RCC 7860 (cell line): ENCODE measurements around the gene RNF213.

ENCODE experiments used
- DNase-seq: peaks from one replicate; pipeline ENCODE4 v3.0.0-alpha.2; 2015; ENCODE audit warnings: low spot score
- FAIRE-seq: peaks from 2 replicates; lab custom pipeline; 2012; peaks lifted over from hg19 to GRCh38; lab: Jason Lieb, UNC

RNF213 gene

DNA sequence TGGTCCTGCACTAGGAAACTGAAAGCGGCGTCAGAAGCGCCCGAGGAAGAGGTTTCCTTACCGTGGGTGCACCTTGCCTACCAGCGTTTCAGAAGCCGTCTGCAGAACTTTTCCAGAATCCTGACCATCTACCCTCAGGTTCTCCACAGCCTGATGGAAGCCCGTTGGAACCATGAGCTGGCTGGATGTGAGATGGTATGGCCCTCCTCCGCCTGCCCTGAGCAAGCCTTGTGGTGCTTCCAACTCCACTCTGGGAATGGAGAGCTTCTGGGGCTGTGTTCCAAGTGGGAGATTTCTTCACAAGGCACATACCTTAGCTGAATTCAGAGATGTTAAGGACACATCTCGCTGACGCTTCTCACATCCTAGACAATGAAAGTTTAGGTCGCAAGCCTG is 102.5 kb downstream of the RNF213 start:
- no peak for DNase-seq
- no peak for FAIRE-seq

- DNase-seq (no peak), FAIRE-seq (no peak)
These were observed 103.0 kb downstream of the RNF213 start for GRCh38 chr17:80363518-80364090.

GRCh38 chr17:80364091-80364691 is 103.5 kb downstream of the RNF213 start:
- FAIRE-seq = no peak
- DNase-seq = no peak

DNA sequence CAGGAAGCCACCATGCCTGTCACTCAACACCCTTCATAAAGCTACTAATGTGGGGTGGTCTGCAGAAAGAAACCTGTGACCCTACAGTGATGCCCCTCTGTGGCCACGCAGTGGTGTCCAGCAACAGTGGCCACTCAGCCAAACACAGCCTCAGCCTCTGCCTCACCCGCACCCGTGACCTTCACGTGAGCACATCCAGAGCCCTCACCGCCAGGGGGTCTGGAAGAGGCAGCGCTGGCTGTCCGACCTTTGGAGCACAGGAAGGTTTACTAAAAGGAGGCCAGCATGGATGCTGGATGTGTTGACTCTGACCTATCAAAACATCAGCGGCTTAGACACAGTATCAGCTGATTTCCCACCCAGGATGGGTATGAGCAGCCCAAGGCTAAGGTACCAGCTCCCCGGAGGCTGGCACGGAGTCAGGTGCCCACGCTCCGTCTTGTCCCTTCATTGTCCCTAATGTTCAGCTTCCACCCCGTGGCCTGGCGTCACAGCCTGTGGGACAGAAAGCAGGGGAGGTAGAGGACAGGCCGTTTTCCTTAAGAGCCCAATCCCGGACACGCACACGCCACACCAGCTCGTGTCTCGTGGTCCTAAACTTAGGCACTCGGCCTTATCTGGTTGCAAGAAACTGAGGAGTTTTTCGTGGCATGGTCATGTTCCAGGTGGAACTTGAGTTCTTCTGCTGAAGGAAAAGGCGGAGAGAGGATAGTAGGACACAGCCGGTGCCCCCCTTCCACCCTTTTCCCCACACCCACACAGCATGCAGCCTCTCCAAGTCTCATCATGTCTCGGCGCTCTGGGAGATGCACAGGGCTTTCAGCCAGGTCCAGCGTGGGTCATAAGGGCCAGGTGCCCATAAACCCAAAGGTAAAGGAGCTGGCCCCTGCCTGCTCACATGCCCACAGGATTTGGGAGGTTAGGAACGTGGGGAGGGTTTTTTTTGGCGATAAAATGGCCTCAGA is 104.6 kb downstream of the RNF213 start:
- no peak for DNase-seq
- no peak for FAIRE-seq

DNA sequence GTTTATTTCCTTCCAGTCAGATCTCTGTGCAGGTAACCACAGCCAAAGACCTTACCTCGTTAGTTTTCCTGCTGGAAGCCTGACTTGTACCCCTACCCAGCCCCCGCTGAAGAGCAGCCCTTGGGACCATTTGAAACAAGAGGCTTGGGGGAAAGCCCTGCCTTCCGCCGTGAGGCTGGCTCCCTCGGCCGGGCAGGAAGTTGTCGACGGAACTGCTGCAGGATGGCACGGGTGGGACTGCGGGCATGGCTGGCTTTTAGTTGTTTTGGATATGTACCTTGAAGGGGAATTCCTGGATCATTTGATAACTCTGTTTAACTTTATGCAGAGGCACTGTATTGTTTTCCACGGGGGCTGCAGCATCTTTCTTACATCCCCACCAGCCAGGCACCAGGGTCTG is 105.3 kb downstream of the RNF213 start:
- FAIRE-seq = no peak

DNA sequence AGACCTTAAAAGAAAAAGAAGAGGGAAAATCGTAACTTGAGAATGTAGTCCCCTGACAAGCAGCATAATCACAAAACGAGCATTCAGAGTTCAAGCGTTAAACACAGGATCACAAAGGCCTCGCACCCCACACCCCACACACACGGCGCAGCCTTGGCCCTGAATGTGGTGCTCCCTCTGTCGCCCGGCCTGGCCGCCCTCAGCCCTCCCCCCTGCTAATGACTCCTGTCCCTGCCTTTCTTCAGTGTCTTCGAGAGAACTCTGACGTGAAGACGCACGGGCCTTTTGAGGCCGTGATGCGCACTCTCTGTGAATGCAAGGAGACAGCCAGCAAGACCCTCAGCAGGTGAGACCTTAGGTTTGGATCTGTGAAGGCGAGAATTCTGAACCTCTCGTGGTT is 106.9 kb downstream of the RNF213 start:
- FAIRE-seq (no peak), DNase-seq (no peak)

More for the DNA sequence above, 105.3 kb downstream of the RNF213 start:
- no peak for DNase-seq

DNA sequence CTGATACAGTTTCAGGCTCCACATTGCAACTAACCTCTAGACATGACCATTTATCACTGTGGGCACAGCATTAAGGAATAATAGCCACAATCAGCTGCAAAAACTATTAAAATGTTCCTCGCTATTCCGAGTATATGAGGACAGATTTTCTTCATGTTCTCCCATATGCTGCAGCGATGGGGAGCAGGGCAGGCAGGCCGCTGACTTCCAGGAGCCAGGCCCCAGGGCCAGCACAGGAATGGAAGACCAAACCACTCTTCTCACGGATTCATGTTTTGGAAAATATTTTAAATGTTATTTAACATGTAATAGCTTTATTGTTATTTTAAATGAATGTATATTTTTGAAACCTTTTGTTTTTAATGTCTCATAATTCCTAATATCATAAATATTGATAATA is 110.5 kb downstream of the RNF213 start:
- DNase-seq (no peak), FAIRE-seq (no peak)

GRCh38 chr17:80372456-80372855 is 111.8 kb downstream of the RNF213 start:
- no peak for FAIRE-seq
- DNase-seq = no peak

GRCh38 chr17:80372922-80373570 is 112.4 kb downstream of the RNF213 start:
- DNase-seq = no peak
- FAIRE-seq = no peak

- no peak for FAIRE-seq
- DNase-seq = no peak
These were observed 113.5 kb downstream of the RNF213 start for GRCh38 chr17:80374039-80374731.

- FAIRE-seq = no peak
- no peak for DNase-seq
These were observed 114.3 kb downstream of the RNF213 start for GRCh38 chr17:80374732-80375585.

DNA sequence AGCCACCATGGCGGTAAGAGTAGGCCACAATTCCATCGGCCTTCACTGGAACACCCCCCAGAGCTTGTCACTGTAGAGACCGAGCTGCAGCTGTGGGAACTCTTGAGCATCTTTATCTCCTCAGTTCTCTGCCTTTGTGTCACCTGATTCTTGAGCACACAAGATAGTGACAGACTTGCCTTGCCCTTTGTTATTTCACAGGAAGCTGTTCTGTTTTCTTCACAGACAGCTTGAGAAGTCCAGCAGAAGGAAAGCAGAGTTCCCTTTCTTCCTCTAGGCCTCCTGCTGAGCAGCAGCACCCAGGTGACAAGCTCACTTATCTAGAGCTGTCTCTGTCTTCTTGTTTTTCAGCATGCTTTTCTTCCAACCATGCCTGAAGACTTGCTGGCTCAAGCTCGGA is 115.9 kb downstream of the RNF213 start:
- FAIRE-seq (no peak), DNase-seq (no peak)

DNA sequence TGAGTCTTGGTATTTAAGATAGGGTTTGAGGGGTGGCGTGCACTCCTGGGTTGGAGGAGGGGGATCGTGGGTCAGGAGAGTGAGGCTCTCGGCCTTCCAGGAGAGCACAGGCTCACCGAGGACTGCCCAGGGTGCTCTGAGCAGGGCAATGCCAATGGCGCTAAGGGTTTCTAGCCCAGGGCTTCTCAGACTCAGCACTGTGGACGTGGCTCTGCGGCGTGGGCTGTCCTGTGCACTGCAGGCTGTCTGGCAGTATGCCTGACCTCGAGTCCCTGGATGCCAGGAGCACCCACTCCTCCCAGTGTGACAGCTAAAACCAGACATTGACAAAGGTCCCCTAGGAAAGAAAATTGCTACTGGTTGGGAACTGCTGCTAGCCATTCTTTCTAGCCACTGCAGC is 117.1 kb downstream of the RNF213 start:
- FAIRE-seq (no peak), DNase-seq (no peak)

GRCh38 chr17:80379348-80379747 is 118.7 kb downstream of the RNF213 start:
- no peak for DNase-seq
- no peak for FAIRE-seq

GRCh38 chr17:80380068-80380467 is 119.4 kb downstream of the RNF213 start:
- FAIRE-seq (no peak), DNase-seq (no peak)

- FAIRE-seq (no peak), DNase-seq (no peak)
These were observed 119.9 kb downstream of the RNF213 start for GRCh38 chr17:80380555-80381002.

- DNase-seq = no peak
- FAIRE-seq = no peak
These were observed 120.8 kb downstream of the RNF213 start for GRCh38 chr17:80381416-80381923.

- no peak for FAIRE-seq
These were observed 121.8 kb downstream of the RNF213 start for GRCh38 chr17:80382446-80382845.

DNA sequence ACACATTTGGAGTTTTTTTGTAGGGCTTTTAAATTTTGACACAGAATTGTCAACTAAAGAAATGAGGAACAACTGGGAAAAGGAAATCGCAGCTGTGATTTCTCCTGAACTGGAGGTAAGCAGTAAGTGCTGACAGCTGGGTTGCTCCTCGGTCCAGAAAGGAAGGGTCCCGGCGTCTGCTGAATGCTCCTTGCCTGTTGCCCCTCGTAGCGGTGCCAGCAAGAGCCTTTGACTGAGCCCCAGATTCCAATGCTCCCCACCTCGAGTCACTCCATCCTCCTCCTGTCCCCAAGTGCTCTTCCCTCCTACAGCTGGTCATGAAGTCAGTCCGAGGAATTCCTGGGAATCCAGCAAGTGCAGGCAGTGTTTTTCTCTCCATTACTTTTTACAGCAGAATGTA is 122.3 kb downstream of the RNF213 start:
- FAIRE-seq = no peak

More at GRCh38 chr17:80382446-80382845, 121.8 kb downstream of the RNF213 start:
- no peak for DNase-seq

More for the DNA sequence above, 122.3 kb downstream of the RNF213 start:
- no peak for DNase-seq
